Thoracic aorta (tissue), 2 donors: ENCODE results near the gene DBR1. TPM values are rescaled to one million over a fixed set of nuclear protein-coding genes. Genes with fewer than 3 reads are reported as not detected.

Experiments
- ATAC-seq: fragments of 150-250 bp; one replicate; pipeline ENCODE4 v1.8.0; 2017; ENCODE audit warnings: low read depth; ENCODE audit not compliant: insufficient number of reproducible peaks, low FRiP score
- DNase-seq: peaks from one replicate; pipeline ENCODE4 v3.0.0-alpha.2; 2020; ENCODE audit warnings: low spot score
- H3K27ac ChIP-seq, 2 donors: fragments of 200-600 bp; sonication (generic); 1 replicate in 1 of 2; 2 replicates in 1 of 2; pipeline ENCODE4 v1.5.1; 2016; ENCODE audit warnings: mild to moderate bottlenecking in 2 of 2, moderate library complexity in 2 of 2
- H3K27me3 ChIP-seq: fragments of 200-600 bp; sonication (generic); replicated peaks from 2 replicates; pipeline ENCODE4 v1.6.0; 2016; ENCODE audit warnings: mild to moderate bottlenecking; ENCODE audit not compliant: insufficient read depth
- H3K36me3 ChIP-seq: fragments of 200-600 bp; sonication (generic); one replicate; pipeline ENCODE4 v1.5.1; 2016
- H3K4me1 ChIP-seq, 2 donors: fragments of 200-600 bp; sonication (generic); 1 replicate in 1 of 2; 2 replicates in 1 of 2; pipeline versions ENCODE4 v1.5.1 to v1.6.0; 2016; ENCODE audit warnings: low read depth in 2 of 2, mild to moderate bottlenecking in 1 of 2; ENCODE audit not compliant: control insufficient read depth in 1 of 2
- H3K4me3 ChIP-seq: fragments of 200-600 bp; sonication (generic); 2 replicates; pipeline ENCODE4 v1.5.1; 2016; ENCODE audit warnings: mild to moderate bottlenecking
- H3K9me3 ChIP-seq: fragments of 200-600 bp; sonication (generic); 2 replicates; pipeline ENCODE4 v1.5.1; 2016
- CTCF ChIP-seq: fragments of 200-600 bp; sonication (generic); IDR thresholded peaks from one replicate; pipeline ENCODE4 v1.5.1; 2019; ENCODE audit warnings: antibody characterized with exemption
- total RNA-seq, 2 donors: library from RNA; depleted of rRNA; stranded (reverse); fragments of >200 nt; gene quantifications; one replicate each; pipeline versions ENCODE4 v1.1.0 to v1.2.3, GENCODE V29; 2016

The DBR1 gene
- total RNA-seq, 2 donors from 2014 or later: 9.9 to 12.6 TPM

- no peak for DNase-seq
- Histone ChIP-seq H3K9me3 (no peaks in the 10 kb centered on the region), H3K4me3 (no peak overlapping the region), H3K36me3 (peaks cover 10% of the 10 kb centered on the region), H3K27ac (no peak overlapping the region), H3K4me1 (peaks cover 14 to 21% of the 10 kb centered on the region in 2 donors), H3K27me3 (no peaks in the 10 kb centered on the region)
- TF ChIP-seq CTCF: no peak
- no peak for ATAC-seq
Measured at GRCh38 chr3:138219255-138219654, 44.5 kb upstream of the DBR1 start.

- peaks cover 6% of the 10 kb centered on the region for H3K36me3 ChIP-seq
- H3K4me3 ChIP-seq: no peak overlapping the region
- H3K27me3 ChIP-seq: no peaks in the 10 kb centered on the region
- TF ChIP-seq CTCF: no peak
- no peak overlapping the region for H3K27ac ChIP-seq
- DNase-seq (no peak), ATAC-seq (no peak)
- H3K9me3 ChIP-seq: no peaks in the 10 kb centered on the region
- H3K4me1 ChIP-seq: peaks cover 9 to 11% of the 10 kb centered on the region in 2 donors
Measured at GRCh38 chr3:138213398-138214085, 38.8 kb upstream of the DBR1 start.

GRCh38 chr3:138210528-138210927, 35.8 kb upstream of the DBR1 start:
- DNase-seq (no peak), ATAC-seq (no peak)
- H3K4me1 ChIP-seq: peaks cover 9 to 16% of the 10 kb centered on the region in 2 donors
- TF ChIP-seq CTCF: no peak
- no peak overlapping the region for H3K27ac ChIP-seq
- peaks cover 6% of the 10 kb centered on the region for H3K36me3 ChIP-seq
- no peaks in the 10 kb centered on the region for H3K27me3 ChIP-seq
- H3K9me3 ChIP-seq: no peaks in the 10 kb centered on the region
- no peak overlapping the region for H3K4me3 ChIP-seq

- no peak for TF ChIP-seq CTCF
- Histone ChIP-seq H3K27ac (no peak overlapping the region), H3K4me1 (peaks cover 13 to 29% of the 10 kb centered on the region in 2 donors), H3K27me3 (no peaks in the 10 kb centered on the region), H3K4me3 (no peak overlapping the region), H3K36me3 (no peaks in the 10 kb centered on the region), H3K9me3 (no peaks in the 10 kb centered on the region)
- no peak for ATAC-seq
- DNase-seq: no peak
Measured at GRCh38 chr3:138206196-138206595, 31.5 kb upstream of the DBR1 start.

GRCh38 chr3:138205527-138205926, 30.8 kb upstream of the DBR1 start:
- Histone ChIP-seq H3K4me3 (no peak overlapping the region), H3K36me3 (no peaks in the 10 kb centered on the region), H3K9me3 (no peaks in the 10 kb centered on the region), H3K4me1 (peaks cover 13 to 29% of the 10 kb centered on the region in 2 donors), H3K27ac (no peak overlapping the region), H3K27me3 (no peaks in the 10 kb centered on the region)
- no peak for DNase-seq
- ATAC-seq: no peak
- no peak for TF ChIP-seq CTCF
